Vagina (tissue), 2 donors: ENCODE measurements around the gene FXR2.

Source experiments
- CTCF ChIP-seq, 3 experiments: fragments of 450-650 bp in 2 of 3; fragments of 200-600 bp in 1 of 3; sonication (generic) in 1 of 3; IDR thresholded peaks; one replicate each; pipeline ENCODE4 v1.5.1; 2017 to 2019; ENCODE audit warnings: antibody characterized with exemption in 3 of 3, mild to moderate bottlenecking in 2 of 3, moderate library complexity in 2 of 3
- POLR2A ChIP-seq, 2 donors: fragments of 450-650 bp; IDR thresholded peaks; one replicate each; pipeline ENCODE4 v1.6.1; 2017; ENCODE audit warnings: antibody characterized with exemption in 2 of 2, mild to moderate bottlenecking in 2 of 2, moderate library complexity in 2 of 2
- POLR2AphosphoS5 ChIP-seq, 2 donors: sonication (generic); formaldehyde crosslinking; IDR thresholded peaks; one replicate each; pipeline ENCODE4 v1.9.0; 2017; ENCODE audit warnings: antibody characterized with exemption in 2 of 2, mild to moderate bottlenecking in 2 of 2, low read depth in 1 of 2; ENCODE audit not compliant: insufficient read depth in 1 of 2

- TF ChIP-seq CTCF (IDR thresholded peaks at IDR 0.05) (no peak), POLR2A (IDR thresholded peaks at IDR 0.05) (no peak), POLR2AphosphoS5 (IDR thresholded peaks at IDR 0.05; ENCODE audit: insufficient read depth in 1 of 2, low read depth in 1 of 2) (no peak)
These were observed 52.5 kb downstream of the FXR2 start for GRCh38 chr17:7562208-7562605.
